HepG2 (cell line): ENCODE results near the gene SDK1. TPM values are rescaled to one million over a fixed set of nuclear protein-coding genes. Genes with fewer than 3 reads are reported as not detected.

ENCODE experiments used
- ATAC-seq: fragments of 200-7000 bp; cut with Tn5 transposase; 3 replicates; pipeline ENCODE4 v1.9.1; 2020; ENCODE audit warnings: mild to moderate bottlenecking, moderate library complexity
- BruUV-seq: library from RNA; stranded (reverse); fragments of 400-500 nt; replicated peaks from 2 replicates; lab custom pipeline; 2021; lab: Mats Ljungman, UMichigan
- CTCF ChIA-PET: fragments of 300-600 bp; formaldehyde crosslinking; extraction: SDS; loops from one replicate; lab custom pipeline; 2021; ENCODE audit warnings: low total read pairs, inconsistent platforms, low intra/inter-chr PET ratio; lab: Yijun Ruan, JAX
- POLR2A ChIA-PET: fragments of 350-600 bp; sonication (Branson Sonifier 250); formaldehyde crosslinking; loops from one replicate; lab custom pipeline; 2020; ENCODE audit warnings: antibody characterized with exemption, inconsistent platforms; lab: Yijun Ruan, JAX
- DNase-seq: peaks from one replicate; pipeline ENCODE4 v3.0.0-alpha.2; 2015; ENCODE audit warnings: low spot score
- FAIRE-seq: peaks from 3 replicates; lab custom pipeline; 2011; peaks lifted over from hg19 to GRCh38; lab: Jason Lieb, UNC
- H2AFZ ChIP-seq: one replicate; pipeline ENCODE4 v1.6.1; 2011; ENCODE audit warnings: low read length, inconsistent platforms
- H3K27ac ChIP-seq: fragments of 300-600 bp; 3 replicates; pipeline ENCODE4 v1.8.0; 2011; ENCODE audit warnings: mixed run types, mild to moderate bottlenecking, mixed read lengths, low read length, inconsistent platforms; ENCODE audit not compliant: insufficient read depth; ENCODE audit errors: extremely low read length
- H3K27me3 ChIP-seq, 2 experiments: fragments of 200-600 bp in 1 of 2; 2 replicates in 1 of 2; 3 replicates in 1 of 2; pipeline versions ENCODE4 v1.6.0 to v1.8.0; 2011; ENCODE audit warnings: low read length in 2 of 2, mild to moderate bottlenecking in 2 of 2, moderate library complexity in 2 of 2, inconsistent platforms in 1 of 2; ENCODE audit not compliant: insufficient read depth in 2 of 2, control insufficient read depth in 1 of 2
- H3K36me3 ChIP-seq, 2 experiments: fragments of 200-600 bp in 1 of 2; replicated peaks in 1 of 2; 2 replicates in 1 of 2; 3 replicates in 1 of 2; pipeline versions ENCODE4 v1.5.1 to v1.8.0; 2011; ENCODE audit warnings: low read length in 2 of 2, inconsistent platforms in 1 of 2; ENCODE audit not compliant: insufficient read depth in 2 of 2, control insufficient read depth in 1 of 2
- H3K4me1 ChIP-seq: 2 replicates; pipeline ENCODE4 v1.5.1; 2012; ENCODE audit warnings: low read length, inconsistent platforms; ENCODE audit not compliant: insufficient read depth
- H3K4me2 ChIP-seq: 2 replicates; pipeline ENCODE4 v1.6.0; 2011; ENCODE audit warnings: low read depth, low read length, inconsistent platforms
- H3K4me3 ChIP-seq, 3 experiments: fragments of 200-600 bp in 1 of 3; sonication (generic), shearing (Covaris generic) in 1 of 3; replicated peaks in 1 of 3; 2 replicates each; pipeline ENCODE4 v1.5.1; 2011 to 2016; ENCODE audit warnings: low read length in 3 of 3, inconsistent platforms in 2 of 3, low read depth in 2 of 3, mild to moderate bottlenecking in 2 of 3, control low read depth in 1 of 3, mixed read lengths in 1 of 3; ENCODE audit not compliant: insufficient read depth in 1 of 3
- H3K79me2 ChIP-seq: one replicate; pipeline ENCODE4 v1.6.1; 2011; ENCODE audit warnings: low read length, inconsistent platforms; ENCODE audit not compliant: insufficient read depth
- H3K9ac ChIP-seq: 2 replicates; pipeline ENCODE4 v1.6.0; 2011; ENCODE audit warnings: mild to moderate bottlenecking, low read depth, low read length, inconsistent platforms; ENCODE audit not compliant: insufficient read depth
- H3K9me3 ChIP-seq: 2 replicates; pipeline ENCODE4 v1.5.1; 2012; ENCODE audit warnings: mild to moderate bottlenecking, low read length
- H4K20me1 ChIP-seq: 2 replicates; pipeline ENCODE4 v1.6.0; 2011; ENCODE audit warnings: inconsistent platforms, mild to moderate bottlenecking, low read length, moderate library complexity; ENCODE audit not compliant: insufficient read depth
- ATF4 ChIP-seq, 2 experiments: fragments of 450-650 bp in 1 of 2; sonication (generic) in 1 of 2; formaldehyde crosslinking; IDR thresholded peaks; 2 replicates each; pipeline versions ENCODE4 v1.5.0 to v1.8.0; 2020 to 2022; ENCODE audit warnings: mild to moderate bottlenecking in 1 of 2, missing genetic modification reagents in 1 of 2
- MNT ChIP-seq: fragments of 450-650 bp; IDR thresholded peaks from 2 replicates; pipeline ENCODE4 v1.6.1; 2016
- ZNF232 ChIP-seq: sonication (generic); formaldehyde crosslinking; IDR thresholded peaks from 2 replicates; pipeline ENCODE4 v1.4.0; 2020; ENCODE audit warnings: missing genetic modification reagents, borderline replicate concordance
- WGBS: methylation state at CpG from one replicate; pipeline ENCODE4 v1.1.6; 2017; ENCODE audit warnings: low lambda C conversion rate; 5-methylcytosine and 5-hydroxymethylcytosine counted together
- in situ Hi-C: cut with HindIII; loops from 2 replicates; pipeline ENCODE4 v1.10.0; 2017; ENCODE audit warnings: low pct_unique_long_range_greater_than_20kb; ENCODE audit not compliant: extremely low pct_ligation_motif_present
- intact Hi-C: fragments of 100-400 bp; cut with micrococcal nuclease; formaldehyde crosslinking; loops from one replicate; pipeline ENCODE4 v1.10.0; 2022; ENCODE audit not compliant: unreplicated experiment
- polyA plus RNA-seq, 8 experiments: library from polyadenylated mRNA; depleted of rRNA in 3 of 8; stranded (reverse) in 7 of 8; unstranded in 1 of 8; fragments of >200 nt; fragmentation: Illumina TruSeq in 4 of 8; extraction: Trizol in 4 of 8; gene quantifications; 2 replicates each; pipeline versions ENCODE4 v1.2.1 to v1.2.3, GENCODE V29; 2011 to 2016; ENCODE audit warnings: low read depth in 4 of 8, missing spikeins in 1 of 8, mixed read lengths in 1 of 8; ENCODE audit not compliant: insufficient read depth in 1 of 8
- total RNA-seq, 5 experiments: library from RNA; depleted of rRNA; stranded (reverse); fragments of >200 nt; fragmentation: Illumina TruSeq; extraction: Trizol; gene quantifications; 2 replicates each; pipeline ENCODE4 v1.2.3, GENCODE V29; 2016; ENCODE audit warnings: low read depth in 1 of 5

Gene SDK1
- total and polyA plus RNA-seq, 2 of the 13 experiments (the other 11 are each of a cell fraction or from before 2014, with no cell fraction given), result 0.35 to 2.4 TPM

- intact Hi-C loops, result loop anchor here (10.0 kb wide), 1 partner anchor 242 kb away; no protein-coding TSS in a partner anchor
- Histone ChIP-seq H3K4me2 (no peak overlapping the region), H3K27ac (no peak overlapping the region), H3K4me3 (no peak overlapping the region), H3K4me1 (peaks cover 25% of the 10 kb centered on the region), H3K9me3 (no peaks in the 10 kb centered on the region), H3K9ac (no peak overlapping the region), H3K36me3 (no peaks in the 10 kb centered on the region), H4K20me1 (no peaks in the 10 kb centered on the region), H3K79me2 (no peaks in the 10 kb centered on the region), H3K27me3 (no peaks in the 10 kb centered on the region), H2AFZ (no peak overlapping the region)
- FAIRE-seq (no peak), DNase-seq (no peak), ATAC-seq (no peak)
- WGBS, result 86% methylated on average over 12 of the region's 15 CpGs
- no peak for TF ChIP-seq ATF4 (CRISPR knock-in tag; IDR thresholded peaks at IDR 0.05)
- ChIA-PET POLR2A (no interaction called here), CTCF (no interaction called here)
- no TSS peak for BruUV-seq
- in situ Hi-C loops, result no loop called here
Observed at GRCh38 chr7:4233146-4233545, 932.1 kb downstream of the SDK1 start.

GRCh38 chr7:4233621-4234497 lies 932.8 kb downstream of the SDK1 start:
- WGBS, result 87% methylated on average over 19 of the region's 26 CpGs
- Histone ChIP-seq H4K20me1 (no peaks in the 10 kb centered on the region), H3K4me3 (no peak overlapping the region), H3K9me3 (no peaks in the 10 kb centered on the region), H3K79me2 (no peaks in the 10 kb centered on the region), H3K4me2 (no peak overlapping the region), H3K9ac (no peak overlapping the region), H3K4me1 (peaks cover 27% of the 10 kb centered on the region), H3K27ac (no peak overlapping the region), H3K27me3 (no peaks in the 10 kb centered on the region), H2AFZ (no peak overlapping the region), H3K36me3 (no peaks in the 10 kb centered on the region)
- ATAC-seq (no peak), DNase-seq (no peak), FAIRE-seq (no peak)
- intact Hi-C loops (loop anchor here (10.0 kb wide), 1 partner anchor 241 kb away; no protein-coding TSS in a partner anchor), in situ Hi-C loops (no loop called here)
- CTCF ChIA-PET, result no interaction called here
- no TSS peak for BruUV-seq
- POLR2A ChIA-PET, result no interaction called here
- TF ChIP-seq MNT, result peak; percentile 81
- TF ChIP-seq ZNF232 (CRISPR knock-in tag), result no peak
